ENCODE measurements around the gene XRCC2.

- TF ChIP-seq EZH2 (IDR thresholded peaks at IDR 0.05; ENCODE audit: borderline replicate concordance, insufficient read depth, low read length, poor library complexity, severe bottlenecking) (no peak), CTCF (IDR thresholded peaks at IDR 0.05; ENCODE audit: poor library complexity, severe bottlenecking) (no peak)
These were observed 33.6 kb upstream of the XRCC2 start for GRCh38 chr7:152709287-152710152.

All from neural cell (in vitro differentiated cells).